HG03108 (cell line): ENCODE results near the gene CHST3.
"Not testable (repeated sequence)": the region's sequence is repeated elsewhere in the genome, so short reads cannot be mapped to it uniquely, and the experiment has no call there.

Experiments
- ATAC-seq: cut with Tn5 transposase; IDR thresholded peaks from one replicate; pipeline ENCODE4 v1.9.1; 2021; ENCODE audit warnings: moderate library complexity; ENCODE audit not compliant: unreplicated experiment

The CHST3 gene

GRCh38 chr10:71988895-71989294 lies 24.7 kb downstream of the CHST3 start:
- not testable (repeated sequence) for ATAC-seq

- no peak for ATAC-seq
Observed at GRCh38 chr10:71989661-71990454, 25.7 kb downstream of the CHST3 start.

- no peak for ATAC-seq
Observed at GRCh38 chr10:71990706-71991269, 26.6 kb downstream of the CHST3 start.

GRCh38 chr10:71995449-71995848 lies 31.3 kb downstream of the CHST3 start:
- no peak for ATAC-seq

GRCh38 chr10:71995887-71996575 lies 31.8 kb downstream of the CHST3 start:
- no peak for ATAC-seq

GRCh38 chr10:71996592-71997371 lies 32.6 kb downstream of the CHST3 start:
- ATAC-seq: no peak

GRCh38 chr10:71998119-71998839 lies 34.1 kb downstream of the CHST3 start:
- no peak for ATAC-seq

- ATAC-seq: no peak
Observed at GRCh38 chr10:71998840-71999194, 34.6 kb downstream of the CHST3 start.

GRCh38 chr10:71999360-72000072 lies 35.3 kb downstream of the CHST3 start:
- ATAC-seq: no peak

- ATAC-seq: no peak
Observed at GRCh38 chr10:72000073-72001032, 36.2 kb downstream of the CHST3 start.

GRCh38 chr10:72001033-72001395 lies 36.8 kb downstream of the CHST3 start:
- no peak for ATAC-seq

- ATAC-seq: no peak
Observed at GRCh38 chr10:72002354-72003295, 38.4 kb downstream of the CHST3 start.

- ATAC-seq: no peak
Observed at GRCh38 chr10:72006026-72006425, 41.8 kb downstream of the CHST3 start.

- ATAC-seq: no peak
Observed at GRCh38 chr10:72007246-72007892, 43.2 kb downstream of the CHST3 start.

GRCh38 chr10:72008096-72008981 lies 44.1 kb downstream of the CHST3 start:
- ATAC-seq: no peak

GRCh38 chr10:72009051-72009424 lies 44.8 kb downstream of the CHST3 start:
- no peak for ATAC-seq
